ENCODE measurements around the gene SHD. TPM values are rescaled to one million over a fixed set of nuclear protein-coding genes. Genes with fewer than 3 reads are reported as not detected.

SHD gene
- total and polyA plus RNA-seq, 2 experiments from 2014 or later = 1.8 to 8.0 TPM

GRCh38 chr19:4338441-4339355, 59.6 kb downstream of the SHD start, which contains the start of gene STAP2 (continued):
- TF ChIP-seq, protein P1, sequence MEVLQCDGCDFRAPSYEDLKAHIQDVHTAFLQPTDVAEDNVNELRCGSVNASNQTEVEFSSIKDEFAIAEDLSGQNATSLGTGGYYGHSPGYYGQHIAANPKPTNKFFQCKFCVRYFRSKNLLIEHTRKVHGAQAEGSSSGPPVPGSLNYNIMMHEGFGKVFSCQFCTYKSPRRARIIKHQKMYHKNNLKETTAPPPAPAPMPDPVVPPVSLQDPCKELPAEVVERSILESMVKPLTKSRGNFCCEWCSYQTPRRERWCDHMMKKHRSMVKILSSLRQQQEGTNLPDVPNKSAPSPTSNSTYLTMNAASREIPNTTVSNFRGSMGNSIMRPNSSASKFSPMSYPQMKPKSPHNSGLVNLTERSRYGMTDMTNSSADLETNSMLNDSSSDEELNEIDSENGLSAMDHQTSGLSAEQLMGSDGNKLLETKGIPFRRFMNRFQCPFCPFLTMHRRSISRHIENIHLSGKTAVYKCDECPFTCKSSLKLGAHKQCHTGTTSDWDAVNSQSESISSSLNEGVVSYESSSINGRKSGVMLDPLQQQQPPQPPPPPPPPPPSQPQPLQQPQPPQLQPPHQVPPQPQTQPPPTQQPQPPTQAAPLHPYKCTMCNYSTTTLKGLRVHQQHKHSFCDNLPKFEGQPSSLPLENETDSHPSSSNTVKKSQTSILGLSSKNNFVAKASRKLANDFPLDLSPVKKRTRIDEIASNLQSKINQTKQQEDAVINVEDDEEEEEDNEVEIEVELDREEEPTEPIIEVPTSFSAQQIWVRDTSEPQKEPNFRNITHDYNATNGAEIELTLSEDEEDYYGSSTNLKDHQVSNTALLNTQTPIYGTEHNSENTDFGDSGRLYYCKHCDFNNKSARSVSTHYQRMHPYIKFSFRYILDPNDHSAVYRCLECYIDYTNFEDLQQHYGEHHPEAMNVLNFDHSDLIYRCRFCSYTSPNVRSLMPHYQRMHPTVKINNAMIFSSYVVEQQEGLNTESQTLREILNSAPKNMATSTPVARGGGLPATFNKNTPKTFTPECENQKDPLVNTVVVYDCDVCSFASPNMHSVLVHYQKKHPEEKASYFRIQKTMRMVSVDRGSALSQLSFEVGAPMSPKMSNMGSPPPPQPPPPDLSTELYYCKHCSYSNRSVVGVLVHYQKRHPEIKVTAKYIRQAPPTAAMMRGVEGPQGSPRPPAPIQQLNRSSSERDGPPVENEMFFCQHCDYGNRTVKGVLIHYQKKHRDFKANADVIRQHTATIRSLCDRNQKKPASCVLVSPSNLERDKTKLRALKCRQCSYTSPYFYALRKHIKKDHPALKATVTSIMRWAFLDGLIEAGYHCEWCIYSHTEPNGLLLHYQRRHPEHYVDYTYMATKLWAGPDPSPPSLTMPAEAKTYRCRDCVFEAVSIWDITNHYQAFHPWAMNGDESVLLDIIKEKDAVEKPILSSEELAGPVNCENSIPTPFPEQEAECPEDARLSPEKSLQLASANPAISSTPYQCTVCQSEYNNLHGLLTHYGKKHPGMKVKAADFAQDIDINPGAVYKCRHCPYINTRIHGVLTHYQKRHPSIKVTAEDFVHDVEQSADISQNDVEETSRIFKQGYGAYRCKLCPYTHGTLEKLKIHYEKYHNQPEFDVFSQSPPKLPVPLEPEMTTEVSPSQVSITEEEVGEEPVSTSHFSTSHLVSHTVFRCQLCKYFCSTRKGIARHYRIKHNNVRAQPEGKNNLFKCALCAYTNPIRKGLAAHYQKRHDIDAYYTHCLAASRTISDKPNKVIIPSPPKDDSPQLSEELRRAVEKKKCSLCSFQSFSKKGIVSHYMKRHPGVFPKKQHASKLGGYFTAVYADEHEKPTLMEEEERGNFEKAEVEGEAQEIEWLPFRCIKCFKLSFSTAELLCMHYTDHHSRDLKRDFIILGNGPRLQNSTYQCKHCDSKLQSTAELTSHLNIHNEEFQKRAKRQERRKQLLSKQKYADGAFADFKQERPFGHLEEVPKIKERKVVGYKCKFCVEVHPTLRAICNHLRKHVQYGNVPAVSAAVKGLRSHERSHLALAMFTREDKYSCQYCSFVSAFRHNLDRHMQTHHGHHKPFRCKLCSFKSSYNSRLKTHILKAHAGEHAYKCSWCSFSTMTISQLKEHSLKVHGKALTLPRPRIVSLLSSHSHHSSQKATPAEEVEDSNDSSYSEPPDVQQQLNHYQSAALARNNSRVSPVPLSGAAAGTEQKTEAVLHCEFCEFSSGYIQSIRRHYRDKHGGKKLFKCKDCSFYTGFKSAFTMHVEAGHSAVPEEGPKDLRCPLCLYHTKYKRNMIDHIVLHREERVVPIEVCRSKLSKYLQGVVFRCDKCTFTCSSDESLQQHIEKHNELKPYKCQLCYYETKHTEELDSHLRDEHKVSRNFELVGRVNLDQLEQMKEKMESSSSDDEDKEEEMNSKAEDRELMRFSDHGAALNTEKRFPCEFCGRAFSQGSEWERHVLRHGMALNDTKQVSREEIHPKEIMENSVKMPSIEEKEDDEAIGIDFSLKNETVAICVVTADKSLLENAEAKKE (CRISPR knock-in tag; IDR thresholded peaks at IDR 0.05) = no peak
- no peak for TF ChIP-seq JUNB (IDR thresholded peaks at IDR 0.05; ENCODE audit: unreplicated experiment)
- TF ChIP-seq NANOG (IDR thresholded peaks at IDR 0.05; ENCODE audit: borderline replicate concordance) = no peak
- TF ChIP-seq ZNF331 (CRISPR knock-in tag; IDR thresholded peaks at IDR 0.05; ENCODE audit: low read depth) = no peak
- no peak for TF ChIP-seq CREB1 (CRISPR knock-in tag; IDR thresholded peaks at IDR 0.05; ENCODE audit: low read depth)

Other genes starting within 250 kb of the SHD start
- gene ZBTB7A, start 212.4 kb upstream of the SHD start, total RNA-seq (2014; rRNA removed; shearing (Covaris generic)) = 28.5 and 35.0 TPM in 2 replicates
- 9.5 and 11.1 TPM in 2 replicates for gene ZBTB7A, start 212.4 kb upstream of the SHD start, polyA plus RNA-seq (2016; fragmentation: Nextera tagmentation; extraction: Ambion mirVana)
- 140 and 151 TPM in 2 replicates for gene MAP2K2, start 155.1 kb upstream of the SHD start, total RNA-seq (2014; rRNA removed; shearing (Covaris generic))
- 99.7 and 108 TPM in 2 replicates for gene MAP2K2, start 155.1 kb upstream of the SHD start, polyA plus RNA-seq (2016; fragmentation: Nextera tagmentation; extraction: Ambion mirVana)
- gene CREB3L3, start 125.6 kb upstream of the SHD start, total RNA-seq (2014; rRNA removed; shearing (Covaris generic)) = not detected in 2 replicates
- gene CREB3L3, start 125.6 kb upstream of the SHD start, polyA plus RNA-seq (2016; fragmentation: Nextera tagmentation; extraction: Ambion mirVana) = 0.26 and 0.42 TPM in 2 replicates
- gene SIRT6, start 96.7 kb upstream of the SHD start, total RNA-seq (2014; rRNA removed; shearing (Covaris generic)) = 15.8 and 26.7 TPM in 2 replicates
- 18.9 and 19.3 TPM in 2 replicates for gene SIRT6, start 96.7 kb upstream of the SHD start, polyA plus RNA-seq (2016; fragmentation: Nextera tagmentation; extraction: Ambion mirVana)
- gene ANKRD24, start 96.6 kb upstream of the SHD start, total RNA-seq (2014; rRNA removed; shearing (Covaris generic)) = 13.4 and 18.0 TPM in 2 replicates
- gene ANKRD24, start 96.6 kb upstream of the SHD start, polyA plus RNA-seq (2016; fragmentation: Nextera tagmentation; extraction: Ambion mirVana) = 3.7 and 4.5 TPM in 2 replicates
- gene EBI3, start 49.7 kb upstream of the SHD start, total RNA-seq (2014; rRNA removed; shearing (Covaris generic)) = 0.52 TPM in 1 of 2 replicates, not detected in the other
- 1.4 and 1.6 TPM in 2 replicates for gene EBI3, start 49.7 kb upstream of the SHD start, polyA plus RNA-seq (2016; fragmentation: Nextera tagmentation; extraction: Ambion mirVana)
- gene YJU2, start 32.2 kb upstream of the SHD start, total RNA-seq (2014; rRNA removed; shearing (Covaris generic)) = 27.3 and 33.4 TPM in 2 replicates
- gene YJU2, start 32.2 kb upstream of the SHD start, polyA plus RNA-seq (2016; fragmentation: Nextera tagmentation; extraction: Ambion mirVana) = 27.6 and 28.8 TPM in 2 replicates
- gene TMIGD2, start 23.1 kb downstream of the SHD start, total RNA-seq (2014; rRNA removed; shearing (Covaris generic)) = 0.76 and 0.93 TPM in 2 replicates
- gene TMIGD2, start 23.1 kb downstream of the SHD start, polyA plus RNA-seq (2016; fragmentation: Nextera tagmentation; extraction: Ambion mirVana) = 0.24 and 0.79 TPM in 2 replicates
- 54.0 and 82.9 TPM in 2 replicates for gene FSD1, start 25.3 kb downstream of the SHD start, total RNA-seq (2014; rRNA removed; shearing (Covaris generic))
- 50.7 and 52.1 TPM in 2 replicates for gene FSD1, start 25.3 kb downstream of the SHD start, polyA plus RNA-seq (2016; fragmentation: Nextera tagmentation; extraction: Ambion mirVana)
- 9.2 and 15.1 TPM in 2 replicates for gene STAP2, start 59.6 kb downstream of the SHD start, total RNA-seq (2014; rRNA removed; shearing (Covaris generic))
- gene STAP2, start 59.6 kb downstream of the SHD start, polyA plus RNA-seq (2016; fragmentation: Nextera tagmentation; extraction: Ambion mirVana) = 20.7 and 21.7 TPM in 2 replicates
- 9.1 and 15.6 TPM in 2 replicates for gene MPND, start 64.3 kb downstream of the SHD start, total RNA-seq (2014; rRNA removed; shearing (Covaris generic))
- gene MPND, start 64.3 kb downstream of the SHD start, polyA plus RNA-seq (2016; fragmentation: Nextera tagmentation; extraction: Ambion mirVana) = 11.8 and 22.5 TPM in 2 replicates
- gene SH3GL1, start 121.3 kb downstream of the SHD start, total RNA-seq (2014; rRNA removed; shearing (Covaris generic)) = 85.8 and 89.5 TPM in 2 replicates
- gene SH3GL1, start 121.3 kb downstream of the SHD start, polyA plus RNA-seq (2016; fragmentation: Nextera tagmentation; extraction: Ambion mirVana) = 73.1 and 75.6 TPM in 2 replicates
- gene CHAF1A, start 123.4 kb downstream of the SHD start, total RNA-seq (2014; rRNA removed; shearing (Covaris generic)) = 84.1 and 113 TPM in 2 replicates
- gene CHAF1A, start 123.4 kb downstream of the SHD start, polyA plus RNA-seq (2016; fragmentation: Nextera tagmentation; extraction: Ambion mirVana) = 109 and 125 TPM in 2 replicates
- gene UBXN6, start 178.5 kb downstream of the SHD start, total RNA-seq (2014; rRNA removed; shearing (Covaris generic)) = 21.6 TPM in 2 replicates
- 19.1 and 20.4 TPM in 2 replicates for gene UBXN6, start 178.5 kb downstream of the SHD start, polyA plus RNA-seq (2016; fragmentation: Nextera tagmentation; extraction: Ambion mirVana)
- 94.6 and 113 TPM in 2 replicates for gene HDGFL2, start 193.0 kb downstream of the SHD start, total RNA-seq (2014; rRNA removed; shearing (Covaris generic))
- gene HDGFL2, start 193.0 kb downstream of the SHD start, polyA plus RNA-seq (2016; fragmentation: Nextera tagmentation; extraction: Ambion mirVana) = 64.8 and 72.4 TPM in 2 replicates
- 0.59 and 0.70 TPM in 2 replicates for gene PLIN4, start 239.2 kb downstream of the SHD start, total RNA-seq (2014; rRNA removed; shearing (Covaris generic))
- 0.19 and 0.21 TPM in 2 replicates for gene PLIN4, start 239.2 kb downstream of the SHD start, polyA plus RNA-seq (2016; fragmentation: Nextera tagmentation; extraction: Ambion mirVana)

All from GM23338 (cell line).